ENCODE data around the gene NSF.
"Not testable (repeated sequence)": the region's sequence is repeated elsewhere in the genome, so short reads cannot be mapped to it uniquely, and the experiment has no call there.

Gene NSF

GRCh38 chr17:46756081-46756735, 165.7 kb downstream of the NSF start:
- DNase-seq (ENCODE audit: low spot score), result no peak

- no peak for DNase-seq (ENCODE audit: low spot score)
Measured at GRCh38 chr17:46756861-46757260, 166.4 kb downstream of the NSF start.

GRCh38 chr17:46757588-46757987, 167.1 kb downstream of the NSF start:
- not testable (repeated sequence) for DNase-seq (ENCODE audit: low spot score)

- DNase-seq (ENCODE audit: low spot score), result no peak
Measured at GRCh38 chr17:46758614-46759013, 168.1 kb downstream of the NSF start.

- DNase-seq (ENCODE audit: low spot score), result no peak
Measured at GRCh38 chr17:46759141-46759540, 168.7 kb downstream of the NSF start.

GRCh38 chr17:46763416-46763815, 172.9 kb downstream of the NSF start:
- no peak for DNase-seq (ENCODE audit: low spot score)

GRCh38 chr17:46764000-46764708, 173.7 kb downstream of the NSF start:
- DNase-seq (ENCODE audit: low spot score), result peak; percentile 46

- peak; percentile 48 for DNase-seq (ENCODE audit: low spot score)
Measured at GRCh38 chr17:46764709-46765401, 174.4 kb downstream of the NSF start.

- peak; percentile 49 for DNase-seq (ENCODE audit: low spot score)
Measured at GRCh38 chr17:46765453-46765852, 175.0 kb downstream of the NSF start.

- DNase-seq (ENCODE audit: low spot score), result peak; percentile 44
Measured at GRCh38 chr17:46766493-46767491, 176.3 kb downstream of the NSF start.

GRCh38 chr17:46768540-46768870, 178.0 kb downstream of the NSF start:
- DNase-seq (ENCODE audit: low spot score), result peak; percentile 47

- DNase-seq (ENCODE audit: low spot score), result not testable (repeated sequence)
Measured at GRCh38 chr17:46768896-46769295, 178.4 kb downstream of the NSF start.

GRCh38 chr17:46769531-46770438, 179.3 kb downstream of the NSF start:
- peak; percentile 53 for DNase-seq (ENCODE audit: low spot score)

- no peak for DNase-seq (ENCODE audit: low spot score)
Measured at GRCh38 chr17:46770439-46770817, 180.0 kb downstream of the NSF start.

GRCh38 chr17:46770818-46771560, 180.5 kb downstream of the NSF start:
- peak; percentile 92 for DNase-seq (ENCODE audit: low spot score)

GRCh38 chr17:46771561-46772474, 181.3 kb downstream of the NSF start:
- peak; percentile 85 for DNase-seq (ENCODE audit: low spot score)

- DNase-seq (ENCODE audit: low spot score), result peak; percentile 61
Measured at GRCh38 chr17:46772475-46773220, 182.2 kb downstream of the NSF start.

GRCh38 chr17:46773221-46773605, 182.7 kb downstream of the NSF start:
- no peak for DNase-seq (ENCODE audit: low spot score)

All from ecto neural progenitor cell (in vitro differentiated cells).